A549 (cell line): ENCODE results near the gene NUDT14.

Experiments used
- CEBPB ChIP-seq, 2 experiments: fragments of >200 bp in 1 of 2; sonication (Bioruptor Twin) in 1 of 2; formaldehyde crosslinking in 1 of 2; IDR thresholded peaks; 2 replicates each; pipeline ENCODE4 v1.6.1; 2012 to 2016
- EP300 ChIP-seq, 2 experiments: fragments of >200 bp; sonication (Bioruptor Twin); formaldehyde crosslinking; IDR thresholded peaks; 2 replicates in 1 of 2; 3 replicates in 1 of 2; pipeline ENCODE4 v1.6.1; 2016 to 2017
- ESRRA ChIP-seq: fragments of 150-350 bp; IDR thresholded peaks from 2 replicates; pipeline ENCODE4 v1.6.1; 2014; ENCODE audit warnings: mild to moderate bottlenecking, low read length, borderline replicate concordance
- PHF8 ChIP-seq: fragments of 200-600 bp; sonication (generic); IDR thresholded peaks from 2 replicates; pipeline ENCODE4 v1.6.1; 2016; ENCODE audit warnings: low read depth, mild to moderate bottlenecking, antibody characterized with exemption, moderate library complexity, borderline replicate concordance
- POLR2A ChIP-seq: IDR thresholded peaks from 2 replicates; pipeline ENCODE4 v1.6.1; 2012; ENCODE audit warnings: mild to moderate bottlenecking, low read length
- RAD21 ChIP-seq, 2 experiments: fragments of >200 bp in 1 of 2; sonication (Bioruptor Twin) in 1 of 2; formaldehyde crosslinking in 1 of 2; IDR thresholded peaks in 1 of 2; conservative IDR thresholded peaks in 1 of 2; 2 replicates in 1 of 2; 3 replicates in 1 of 2; pipeline ENCODE4 v1.6.1; 2012 to 2018; ENCODE audit warnings: inconsistent platforms in 1 of 2
- RFX5 ChIP-seq: fragments of 450-650 bp; IDR thresholded peaks from 2 replicates; pipeline ENCODE4 v1.7.1; 2014; ENCODE audit warnings: antibody characterized with exemption, mild to moderate bottlenecking, moderate library complexity
- TF ChIP-seq, protein P1 (sequence below): fragments of 150-350 bp; IDR thresholded peaks from 2 replicates; pipeline ENCODE4 v1.6.1; 2014; ENCODE audit warnings: low read depth, mild to moderate bottlenecking, low read length
- TF ChIP-seq, protein P2 (sequence below): IDR thresholded peaks from 2 replicates; pipeline ENCODE4 v1.6.1; 2012

DNA sequence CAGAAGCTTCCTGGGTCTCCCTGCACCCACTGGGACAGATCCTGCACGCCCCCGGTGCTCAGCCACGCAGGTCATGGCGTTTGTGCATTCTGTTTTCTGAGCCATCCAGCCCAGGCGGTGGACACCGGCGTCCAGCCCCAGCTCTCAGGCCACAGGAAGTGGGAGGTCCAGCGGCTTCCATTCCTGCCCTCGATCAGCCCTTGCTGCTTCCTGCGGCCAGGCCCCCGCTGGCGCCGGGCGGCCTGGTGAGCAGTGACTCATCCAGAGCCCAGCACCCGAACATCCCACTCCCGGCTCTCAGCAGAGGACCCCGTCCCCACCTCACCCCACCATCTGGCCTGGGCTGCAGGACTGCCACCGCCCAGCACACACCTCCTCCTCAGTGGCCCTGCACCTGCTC is 18.0 kb upstream of the NUDT14 start:
- TF ChIP-seq, protein P1, sequence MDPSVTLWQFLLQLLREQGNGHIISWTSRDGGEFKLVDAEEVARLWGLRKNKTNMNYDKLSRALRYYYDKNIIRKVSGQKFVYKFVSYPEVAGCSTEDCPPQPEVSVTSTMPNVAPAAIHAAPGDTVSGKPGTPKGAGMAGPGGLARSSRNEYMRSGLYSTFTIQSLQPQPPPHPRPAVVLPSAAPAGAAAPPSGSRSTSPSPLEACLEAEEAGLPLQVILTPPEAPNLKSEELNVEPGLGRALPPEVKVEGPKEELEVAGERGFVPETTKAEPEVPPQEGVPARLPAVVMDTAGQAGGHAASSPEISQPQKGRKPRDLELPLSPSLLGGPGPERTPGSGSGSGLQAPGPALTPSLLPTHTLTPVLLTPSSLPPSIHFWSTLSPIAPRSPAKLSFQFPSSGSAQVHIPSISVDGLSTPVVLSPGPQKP: no peak
- TF ChIP-seq EP300 (IDR thresholded peaks at IDR 0.05): no peak
- TF ChIP-seq, protein P2, sequence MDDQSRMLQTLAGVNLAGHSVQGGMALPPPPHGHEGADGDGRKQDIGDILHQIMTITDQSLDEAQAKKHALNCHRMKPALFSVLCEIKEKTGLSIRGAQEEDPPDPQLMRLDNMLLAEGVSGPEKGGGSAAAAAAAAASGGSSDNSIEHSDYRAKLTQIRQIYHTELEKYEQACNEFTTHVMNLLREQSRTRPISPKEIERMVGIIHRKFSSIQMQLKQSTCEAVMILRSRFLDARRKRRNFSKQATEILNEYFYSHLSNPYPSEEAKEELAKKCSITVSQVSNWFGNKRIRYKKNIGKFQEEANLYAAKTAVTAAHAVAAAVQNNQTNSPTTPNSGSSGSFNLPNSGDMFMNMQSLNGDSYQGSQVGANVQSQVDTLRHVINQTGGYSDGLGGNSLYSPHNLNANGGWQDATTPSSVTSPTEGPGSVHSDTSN: no peak
- TF ChIP-seq RFX5: no peak
- TF ChIP-seq PHF8: no peak
- TF ChIP-seq POLR2A: no peak
- no peak for TF ChIP-seq CEBPB (IDR thresholded peaks at IDR 0.05)
- TF ChIP-seq ESRRA: no peak
- no peak for TF ChIP-seq RAD21 (conservative IDR thresholded peaks at IDR 0.05 in 1 of 2, IDR thresholded peaks at IDR 0.05 in 1 of 2)
